ENCODE measurements around the gene DIO1.

The DIO1 gene

DNA sequence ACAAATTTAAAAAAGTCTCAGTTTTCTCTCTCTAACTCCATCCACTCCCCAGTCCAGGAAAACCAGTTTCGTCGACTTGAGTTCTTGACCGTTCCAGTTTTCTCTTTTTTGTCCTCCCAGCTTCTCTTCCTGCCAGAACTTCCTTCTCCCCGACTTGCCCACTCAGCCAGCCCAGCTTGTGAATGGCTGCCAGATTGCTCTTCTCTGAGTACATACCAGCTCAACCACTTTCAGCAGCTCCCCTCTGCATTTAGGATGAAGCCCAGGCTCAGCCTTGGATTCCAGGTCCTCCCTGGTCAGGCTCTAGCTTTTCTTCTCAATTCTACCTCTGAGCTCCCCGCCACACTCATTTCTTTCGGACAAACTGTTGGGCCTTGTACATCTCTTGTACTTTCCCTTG, 1.4 kb downstream of the DIO1 start:
- TF ChIP-seq, protein P1, sequence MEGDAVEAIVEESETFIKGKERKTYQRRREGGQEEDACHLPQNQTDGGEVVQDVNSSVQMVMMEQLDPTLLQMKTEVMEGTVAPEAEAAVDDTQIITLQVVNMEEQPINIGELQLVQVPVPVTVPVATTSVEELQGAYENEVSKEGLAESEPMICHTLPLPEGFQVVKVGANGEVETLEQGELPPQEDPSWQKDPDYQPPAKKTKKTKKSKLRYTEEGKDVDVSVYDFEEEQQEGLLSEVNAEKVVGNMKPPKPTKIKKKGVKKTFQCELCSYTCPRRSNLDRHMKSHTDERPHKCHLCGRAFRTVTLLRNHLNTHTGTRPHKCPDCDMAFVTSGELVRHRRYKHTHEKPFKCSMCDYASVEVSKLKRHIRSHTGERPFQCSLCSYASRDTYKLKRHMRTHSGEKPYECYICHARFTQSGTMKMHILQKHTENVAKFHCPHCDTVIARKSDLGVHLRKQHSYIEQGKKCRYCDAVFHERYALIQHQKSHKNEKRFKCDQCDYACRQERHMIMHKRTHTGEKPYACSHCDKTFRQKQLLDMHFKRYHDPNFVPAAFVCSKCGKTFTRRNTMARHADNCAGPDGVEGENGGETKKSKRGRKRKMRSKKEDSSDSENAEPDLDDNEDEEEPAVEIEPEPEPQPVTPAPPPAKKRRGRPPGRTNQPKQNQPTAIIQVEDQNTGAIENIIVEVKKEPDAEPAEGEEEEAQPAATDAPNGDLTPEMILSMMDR (IDR thresholded peaks at IDR 0.05): no peak
- Histone ChIP-seq H3K4me3 (no peak overlapping the region), H3K27ac (no peak overlapping the region)
- DNase-seq (ENCODE audit: low spot score): no peak

DNA sequence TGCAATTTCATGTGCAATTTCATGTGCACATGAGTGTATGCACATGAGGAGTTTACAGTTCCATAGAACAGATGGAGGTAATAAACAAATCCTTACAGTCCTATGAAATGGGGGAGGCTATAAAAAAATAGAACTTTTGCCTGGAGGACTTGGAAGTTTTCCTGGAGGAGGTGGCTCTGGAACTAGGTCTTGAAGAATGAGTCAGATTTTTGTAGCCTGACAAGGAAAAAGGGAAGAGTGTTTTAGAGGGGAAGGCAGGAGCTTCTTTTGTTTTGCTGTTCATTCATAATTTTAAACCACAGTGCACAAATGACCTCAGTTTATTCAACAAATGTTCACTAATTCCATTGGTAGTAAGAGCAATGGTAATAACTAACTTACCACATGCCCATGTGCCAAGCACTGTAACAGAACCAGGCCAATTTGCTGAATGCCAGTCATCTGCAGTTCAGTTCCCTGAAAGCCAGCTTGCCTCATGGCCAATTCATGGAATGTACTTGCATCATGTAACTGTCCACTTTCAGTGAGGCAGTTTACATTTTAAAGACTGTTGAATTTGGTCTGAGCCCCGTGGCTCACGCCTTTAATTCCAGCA, 2.7 kb downstream of the DIO1 start:
- TF ChIP-seq, protein P1 (IDR thresholded peaks at IDR 0.05): no peak
- peak overlapping the region in 1 of 2 donors; percentile 70 for H3K27ac ChIP-seq
- H3K4me3 ChIP-seq: no peak overlapping the region
- no peak for DNase-seq (ENCODE audit: low spot score)

DNA sequence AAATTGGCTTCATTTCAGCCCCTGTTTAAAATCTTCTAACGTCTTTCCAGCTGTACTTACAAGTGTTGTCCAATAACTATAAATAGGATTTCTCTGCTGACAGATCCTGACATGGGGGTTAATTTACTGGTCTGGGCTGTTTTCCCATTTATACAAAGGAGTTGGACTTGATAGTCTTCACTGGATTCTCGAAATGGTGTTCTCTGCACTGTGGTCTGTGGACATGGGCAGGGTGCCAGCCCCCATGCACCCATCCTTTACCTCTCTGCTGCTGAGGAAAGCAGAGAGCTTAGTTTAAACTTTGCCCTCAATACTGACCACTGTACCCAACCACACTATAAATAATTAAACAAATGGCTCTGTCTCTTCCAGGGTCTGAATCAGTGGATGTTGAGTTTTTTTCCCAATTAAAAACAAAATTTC, 5.2 kb downstream of the DIO1 start:
- no peak for DNase-seq (ENCODE audit: low spot score)
- no peak overlapping the region for H3K27ac ChIP-seq
- no peak overlapping the region for H3K4me3 ChIP-seq
- TF ChIP-seq, protein P1 (IDR thresholded peaks at IDR 0.05): no peak

DNA sequence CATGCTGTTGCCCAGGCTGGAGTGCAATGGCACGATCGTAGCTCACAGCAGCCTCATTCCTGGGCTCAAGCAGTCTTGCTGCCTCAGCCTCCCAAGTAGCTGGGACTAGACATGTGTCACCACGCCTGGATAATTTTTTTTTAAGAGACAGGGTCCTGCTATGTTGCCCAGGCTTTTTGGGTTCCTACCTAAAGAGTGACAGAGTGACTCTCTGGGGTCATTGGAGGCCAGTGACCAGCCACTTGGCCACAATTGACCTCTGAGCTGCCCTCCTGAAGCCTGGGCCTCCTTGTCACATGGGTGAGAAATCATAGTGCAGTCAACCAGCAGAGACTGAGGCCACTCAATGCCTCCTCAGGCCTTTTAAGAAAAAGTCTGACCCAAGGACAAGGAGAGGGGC, 5.7 kb downstream of the DIO1 start:
- Histone ChIP-seq H3K4me3 (no peak overlapping the region), H3K27ac (no peak overlapping the region)
- no peak for DNase-seq (ENCODE audit: low spot score)
- TF ChIP-seq, protein P1 (IDR thresholded peaks at IDR 0.05): no peak

DNA sequence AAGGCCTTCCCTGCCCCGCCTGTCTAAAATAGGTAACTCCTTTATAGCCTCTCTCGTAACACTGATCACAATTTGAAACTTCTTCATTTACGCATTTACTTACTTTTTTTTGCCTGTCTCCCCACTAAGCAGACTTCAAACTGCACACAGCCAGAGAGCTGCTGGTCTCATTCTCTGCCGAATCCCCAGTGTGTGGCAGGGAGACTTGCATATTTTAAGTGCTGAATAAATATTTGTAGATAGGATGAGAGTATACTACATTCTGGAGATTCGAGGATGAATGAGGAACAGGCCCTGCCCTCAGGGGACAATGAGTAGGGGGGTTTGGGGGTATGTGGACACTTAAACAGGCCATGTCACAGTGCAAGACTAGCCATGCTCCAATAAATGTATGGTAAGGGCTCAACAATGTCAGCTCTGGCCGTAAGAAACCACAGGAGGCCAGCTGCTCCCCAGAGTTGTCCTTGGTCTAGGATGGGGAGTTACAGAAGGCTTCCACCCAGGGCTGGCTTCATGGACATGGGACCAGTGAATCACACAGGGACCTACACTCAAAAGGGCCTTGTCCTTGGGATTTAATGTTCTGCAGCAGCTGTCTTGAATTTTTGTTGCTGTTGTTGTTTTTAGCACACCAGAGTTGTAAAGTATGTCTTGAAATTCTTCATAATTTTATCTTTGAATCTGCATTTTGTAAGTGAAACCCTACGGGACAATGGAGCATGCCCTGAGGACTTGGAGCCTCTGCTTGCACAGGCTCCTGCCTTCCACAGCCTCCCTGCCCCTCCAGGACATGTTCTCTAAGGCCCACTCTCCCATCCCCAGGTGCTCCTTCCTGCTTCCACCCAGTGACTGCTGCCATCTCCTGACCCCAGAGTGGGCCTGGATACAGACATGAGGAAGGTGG, 8.5 kb downstream of the DIO1 start:
- Histone ChIP-seq H3K4me3 (no peak overlapping the region), H3K27ac (no peak overlapping the region)
- TF ChIP-seq, protein P1 (IDR thresholded peaks at IDR 0.05): no peak
- DNase-seq (ENCODE audit: low spot score): no peak

DNA sequence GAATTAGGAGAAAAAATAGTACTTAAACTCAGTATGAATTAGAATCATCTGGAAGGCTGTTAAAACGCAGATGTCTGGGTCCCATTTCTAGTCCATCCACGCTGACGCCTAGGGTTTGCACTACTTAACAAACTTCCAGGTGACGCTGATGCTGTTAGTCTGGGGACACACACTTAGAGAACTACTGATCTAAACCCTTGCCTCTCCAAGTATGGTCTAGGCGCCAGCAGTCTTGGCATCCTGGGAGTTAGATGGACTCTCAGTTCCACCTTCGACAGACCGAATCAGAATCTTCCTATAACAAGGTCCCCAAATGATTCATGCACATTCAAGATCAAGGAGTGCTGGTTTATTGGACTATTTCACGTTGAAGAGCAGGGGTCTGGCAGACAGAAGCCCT, 11.5 kb downstream of the DIO1 start:
- TF ChIP-seq, protein P1 (IDR thresholded peaks at IDR 0.05): no peak
- no peak for DNase-seq (ENCODE audit: low spot score)
- H3K27ac ChIP-seq: no peak overlapping the region
- H3K4me3 ChIP-seq: no peak overlapping the region

DNA sequence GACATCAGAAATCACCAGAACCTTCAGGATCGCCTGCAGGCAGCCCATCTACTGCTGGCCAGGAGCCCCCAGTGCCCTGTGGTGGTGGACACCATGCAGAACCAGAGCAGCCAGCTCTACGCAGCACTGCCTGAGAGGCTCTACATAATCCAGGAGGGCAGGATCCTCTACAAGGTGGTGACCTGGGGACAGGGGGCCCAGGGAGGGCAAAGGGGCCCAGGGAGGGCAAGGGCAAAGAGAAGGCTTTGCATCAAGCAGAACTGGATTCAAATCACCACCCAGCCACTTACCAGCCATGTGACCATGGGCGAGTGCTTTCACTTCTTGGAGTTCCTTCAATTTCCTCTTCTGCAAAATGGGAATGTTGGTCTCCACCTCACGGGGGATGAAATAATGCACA, 12.1 kb downstream of the DIO1 start:
- H3K27ac ChIP-seq: no peak overlapping the region
- TF ChIP-seq, protein P1 (IDR thresholded peaks at IDR 0.05): no peak
- no peak for DNase-seq (ENCODE audit: low spot score)
- no peak overlapping the region for H3K4me3 ChIP-seq
